Neural crest cell (in vitro differentiated cells): Measurements from ENCODE around the gene PMIS2. TPM values are rescaled to one million over a fixed set of nuclear protein-coding genes. Genes with fewer than 3 reads are reported as not detected.

Source experiments
- DNase-seq: peaks from one replicate; pipeline ENCODE4 v3.0.0; 2021; ENCODE audit warnings: low read depth, mixed read lengths, low spot score
- H3K27ac Mint-ChIP-seq: one replicate; pipeline ENCODE4 v1.8.0; 2021; ENCODE audit warnings: mild to moderate bottlenecking, mixed read lengths; ENCODE audit not compliant: unreplicated experiment
- H3K27me3 Mint-ChIP-seq: 2 replicates; pipeline ENCODE4 v1.8.0; 2021; ENCODE audit warnings: low read depth, mild to moderate bottlenecking, mixed read lengths
- H3K36me3 Mint-ChIP-seq: 2 replicates; pipeline ENCODE4 v1.8.0; 2021; ENCODE audit warnings: low read depth, mild to moderate bottlenecking, mixed read lengths
- H3K4me1 Mint-ChIP-seq: 2 replicates; pipeline ENCODE4 v1.8.0; 2021; ENCODE audit warnings: mixed read lengths
- H3K4me3 Mint-ChIP-seq: one replicate; pipeline ENCODE4 v1.8.0; 2021; ENCODE audit warnings: mild to moderate bottlenecking, mixed read lengths
- H3K9me3 Mint-ChIP-seq: 2 replicates; pipeline ENCODE4 v1.8.0; 2021; ENCODE audit warnings: mixed read lengths
- CTCF ChIP-seq: fragments of 200-600 bp; sonication (generic); conservative IDR thresholded peaks from 2 replicates; pipeline ENCODE4 v1.5.0; 2021; ENCODE audit warnings: antibody characterized with exemption, mild to moderate bottlenecking
- total RNA-seq: library from RNA; stranded (reverse); gene quantifications from 2 replicates; pipeline ENCODE4 v1.2.1, GENCODE V29; 2021

Gene PMIS2
- total RNA-seq, 1 donor from 2014 or later, result not detected

- no peaks in the 10 kb centered on the region for H3K9me3 Mint-ChIP-seq
- peak; percentile 62 for DNase-seq
- TF ChIP-seq CTCF, result peak; percentile 78
- peaks cover 27% of the 10 kb centered on the region for H3K4me1 Mint-ChIP-seq
- peaks cover 8% of the 10 kb centered on the region for H3K27me3 Mint-ChIP-seq
- peak overlapping the region; percentile 27 for H3K27ac Mint-ChIP-seq
- peak overlapping the region; percentile 90 for H3K4me3 Mint-ChIP-seq
- peaks cover 2% of the 10 kb centered on the region for H3K36me3 Mint-ChIP-seq
Measured at GRCh38 chr19:35549174-35549788, 36.7 kb upstream of the PMIS2 start.

- Mint-ChIP-seq H3K9me3 (no peaks in the 10 kb centered on the region), H3K4me1 (peaks cover 20% of the 10 kb centered on the region), H3K27ac (no peak overlapping the region), H3K27me3 (peaks cover 15% of the 10 kb centered on the region), H3K36me3 (no peaks in the 10 kb centered on the region), H3K4me3 (peak overlapping the region; percentile 49)
- DNase-seq, result no peak
- no peak for TF ChIP-seq CTCF
Measured at GRCh38 chr19:35549879-35550523, 36.0 kb upstream of the PMIS2 start.

GRCh38 chr19:35551091-35551810 is 34.7 kb upstream of the PMIS2 start:
- Mint-ChIP-seq H3K36me3 (no peaks in the 10 kb centered on the region), H3K4me3 (peak overlapping the region; percentile 41), H3K4me1 (peaks cover 23% of the 10 kb centered on the region), H3K27ac (no peak overlapping the region), H3K9me3 (no peaks in the 10 kb centered on the region), H3K27me3 (peaks cover 24% of the 10 kb centered on the region)
- TF ChIP-seq CTCF, result no peak
- DNase-seq, result no peak

GRCh38 chr19:35552534-35553384 is 33.2 kb upstream of the PMIS2 start:
- no peak for DNase-seq
- no peaks in the 10 kb centered on the region for H3K9me3 Mint-ChIP-seq
- peak overlapping the region; percentile 16 for H3K4me3 Mint-ChIP-seq
- peaks cover 37% of the 10 kb centered on the region for H3K27me3 Mint-ChIP-seq
- TF ChIP-seq CTCF, result no peak
- H3K4me1 Mint-ChIP-seq, result peaks cover 16% of the 10 kb centered on the region
- H3K27ac Mint-ChIP-seq, result peak overlapping the region; percentile 27
- H3K36me3 Mint-ChIP-seq, result no peaks in the 10 kb centered on the region

GRCh38 chr19:35553385-35554000 is 32.5 kb upstream of the PMIS2 start:
- Mint-ChIP-seq H3K36me3 (no peaks in the 10 kb centered on the region), H3K27ac (no peak overlapping the region), H3K27me3 (peaks cover 42% of the 10 kb centered on the region), H3K4me1 (peaks cover 16% of the 10 kb centered on the region), H3K9me3 (no peaks in the 10 kb centered on the region), H3K4me3 (peak overlapping the region; percentile 16)
- TF ChIP-seq CTCF, result no peak
- no peak for DNase-seq
